EL (cell line): Measurements from ENCODE around the gene ANXA10.
A peak's percentile ranks its signal among the peaks of the same experiment; 100 is the strongest.
"Not testable (repeated sequence)": the region's sequence is repeated elsewhere in the genome, so short reads cannot be mapped to it uniquely, and the experiment has no call there.

Source experiments
- DNase-seq: peaks from one replicate; pipeline ENCODE4 v3.0.0-alpha.2; 2016

Gene ANXA10

GRCh38 chr4:168119100-168119499 lies 26.8 kb downstream of the ANXA10 start:
- no peak for DNase-seq

GRCh38 chr4:168119890-168120289 lies 27.6 kb downstream of the ANXA10 start:
- DNase-seq, result no peak

GRCh38 chr4:168120811-168121210 lies 28.5 kb downstream of the ANXA10 start:
- DNase-seq, result no peak

GRCh38 chr4:168124008-168124641 lies 31.8 kb downstream of the ANXA10 start:
- DNase-seq, result peak; percentile 74

GRCh38 chr4:168126952-168127351 lies 34.6 kb downstream of the ANXA10 start:
- no peak for DNase-seq

GRCh38 chr4:168128601-168129000 lies 36.3 kb downstream of the ANXA10 start:
- DNase-seq, result no peak

- no peak for DNase-seq
Measured at GRCh38 chr4:168129046-168129772, 36.9 kb downstream of the ANXA10 start.

GRCh38 chr4:168129802-168130201 lies 37.5 kb downstream of the ANXA10 start:
- no peak for DNase-seq

GRCh38 chr4:168131196-168131595 lies 38.9 kb downstream of the ANXA10 start:
- no peak for DNase-seq

- DNase-seq, result no peak
Measured at GRCh38 chr4:168134651-168135050, 42.3 kb downstream of the ANXA10 start.

- DNase-seq, result not testable (repeated sequence)
Measured at GRCh38 chr4:168135860-168136259, 43.5 kb downstream of the ANXA10 start.

GRCh38 chr4:168137695-168138094 lies 45.4 kb downstream of the ANXA10 start:
- peak; percentile 31 for DNase-seq

- peak; percentile 83 for DNase-seq
Measured at GRCh38 chr4:168138143-168138542, 45.8 kb downstream of the ANXA10 start.

GRCh38 chr4:168139336-168139735 lies 47.0 kb downstream of the ANXA10 start:
- peak; percentile 80 for DNase-seq

GRCh38 chr4:168141733-168142132 lies 49.4 kb downstream of the ANXA10 start:
- DNase-seq, result no peak

- DNase-seq, result no peak
Measured at GRCh38 chr4:168143601-168144000, 51.3 kb downstream of the ANXA10 start.

- DNase-seq, result no peak
Measured at GRCh38 chr4:168150420-168151050, 58.2 kb downstream of the ANXA10 start.

- DNase-seq, result no peak
Measured at GRCh38 chr4:168151327-168151726, 59.0 kb downstream of the ANXA10 start.

- DNase-seq, result no peak
Measured at GRCh38 chr4:168152837-168153500, 60.6 kb downstream of the ANXA10 start.

GRCh38 chr4:168153596-168154440 lies 61.5 kb downstream of the ANXA10 start:
- peak; percentile 74 for DNase-seq

- DNase-seq, result no peak
Measured at GRCh38 chr4:168154546-168155277, 62.4 kb downstream of the ANXA10 start.

GRCh38 chr4:168162604-168163003 lies 70.3 kb downstream of the ANXA10 start:
- DNase-seq, result peak; percentile 47
